22Rv1 (cell line): ENCODE measurements around the gene NMT2.

Experiments used
- H3K27ac ChIP-seq: fragments of 450-650 bp; 2 replicates; pipeline ENCODE4 v1.5.1; 2017
- ZFX ChIP-seq: fragments of 450-650 bp; IDR thresholded peaks from 2 replicates; pipeline ENCODE4 v1.6.1; 2017; ENCODE audit warnings: antibody characterized with exemption, borderline replicate concordance
- TF ChIP-seq, protein P1 (sequence below): fragments of 450-650 bp; IDR thresholded peaks from 2 replicates; pipeline ENCODE4 v1.5.1; 2017; ENCODE audit warnings: mild to moderate bottlenecking

The NMT2 gene

DNA sequence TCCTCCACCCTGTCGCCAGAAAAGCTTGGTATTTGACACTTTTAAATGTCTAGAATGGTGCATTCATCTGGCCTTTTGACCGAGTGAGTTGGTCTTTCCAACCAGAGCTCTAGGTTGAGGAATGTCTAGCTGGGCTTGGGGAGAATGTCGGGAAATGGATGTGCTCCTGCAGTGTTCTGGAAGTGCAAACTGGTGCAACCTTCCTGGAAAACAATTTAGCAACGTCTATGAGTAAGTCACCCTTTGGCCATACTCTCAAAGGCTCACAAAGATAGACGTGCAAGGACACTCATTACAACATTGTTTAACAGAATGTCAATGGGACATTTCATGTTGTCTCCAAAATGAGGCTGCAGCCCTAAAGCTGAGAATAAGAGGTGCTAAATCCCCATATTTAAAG lies 12.2 kb upstream of the NMT2 start:
- TF ChIP-seq ZFX, result no peak
- TF ChIP-seq, protein P1, sequence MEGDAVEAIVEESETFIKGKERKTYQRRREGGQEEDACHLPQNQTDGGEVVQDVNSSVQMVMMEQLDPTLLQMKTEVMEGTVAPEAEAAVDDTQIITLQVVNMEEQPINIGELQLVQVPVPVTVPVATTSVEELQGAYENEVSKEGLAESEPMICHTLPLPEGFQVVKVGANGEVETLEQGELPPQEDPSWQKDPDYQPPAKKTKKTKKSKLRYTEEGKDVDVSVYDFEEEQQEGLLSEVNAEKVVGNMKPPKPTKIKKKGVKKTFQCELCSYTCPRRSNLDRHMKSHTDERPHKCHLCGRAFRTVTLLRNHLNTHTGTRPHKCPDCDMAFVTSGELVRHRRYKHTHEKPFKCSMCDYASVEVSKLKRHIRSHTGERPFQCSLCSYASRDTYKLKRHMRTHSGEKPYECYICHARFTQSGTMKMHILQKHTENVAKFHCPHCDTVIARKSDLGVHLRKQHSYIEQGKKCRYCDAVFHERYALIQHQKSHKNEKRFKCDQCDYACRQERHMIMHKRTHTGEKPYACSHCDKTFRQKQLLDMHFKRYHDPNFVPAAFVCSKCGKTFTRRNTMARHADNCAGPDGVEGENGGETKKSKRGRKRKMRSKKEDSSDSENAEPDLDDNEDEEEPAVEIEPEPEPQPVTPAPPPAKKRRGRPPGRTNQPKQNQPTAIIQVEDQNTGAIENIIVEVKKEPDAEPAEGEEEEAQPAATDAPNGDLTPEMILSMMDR, result no peak
- H3K27ac ChIP-seq, result no peak overlapping the region

DNA sequence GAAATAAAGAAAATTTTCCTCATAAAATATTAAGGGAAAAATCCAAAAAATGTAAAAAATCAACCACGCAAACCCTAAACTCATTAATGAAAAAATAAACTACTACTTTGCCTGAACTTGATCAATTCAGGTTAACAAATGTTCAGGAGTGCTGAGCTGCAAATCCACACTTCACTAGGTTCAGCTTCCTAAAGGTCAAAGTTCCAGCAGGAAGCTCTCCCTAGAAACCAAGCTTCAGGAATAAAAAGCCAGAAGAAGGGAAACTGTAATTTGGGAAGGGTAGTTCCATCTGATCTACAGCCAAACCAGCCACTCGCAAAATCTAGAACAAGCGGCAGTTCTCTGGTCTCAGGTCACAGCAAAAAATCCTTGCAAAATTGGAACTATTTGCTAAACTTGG lies 7.8 kb upstream of the NMT2 start:
- TF ChIP-seq, protein P1, result no peak
- TF ChIP-seq ZFX, result no peak
- H3K27ac ChIP-seq, result no peak overlapping the region

DNA sequence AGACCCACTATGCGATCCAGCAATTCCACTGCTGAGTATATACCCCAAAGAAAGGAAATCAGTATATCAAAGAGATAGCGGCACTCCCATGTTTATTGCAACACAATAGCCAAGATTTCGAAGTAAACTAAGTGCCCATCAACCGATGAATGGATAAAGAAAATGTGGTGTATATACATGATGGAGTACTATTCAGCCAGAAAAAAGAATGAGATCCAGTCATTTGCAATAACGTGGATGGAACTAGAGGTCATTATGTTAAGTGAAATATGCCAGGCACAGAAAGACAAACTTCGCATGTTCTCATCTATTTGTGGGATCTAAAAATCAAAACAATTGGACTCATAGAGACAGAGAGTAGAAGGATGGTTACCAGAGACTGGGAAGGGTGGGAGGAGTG lies 7.1 kb upstream of the NMT2 start:
- TF ChIP-seq, protein P1, result no peak
- no peak for TF ChIP-seq ZFX
- no peak overlapping the region for H3K27ac ChIP-seq

DNA sequence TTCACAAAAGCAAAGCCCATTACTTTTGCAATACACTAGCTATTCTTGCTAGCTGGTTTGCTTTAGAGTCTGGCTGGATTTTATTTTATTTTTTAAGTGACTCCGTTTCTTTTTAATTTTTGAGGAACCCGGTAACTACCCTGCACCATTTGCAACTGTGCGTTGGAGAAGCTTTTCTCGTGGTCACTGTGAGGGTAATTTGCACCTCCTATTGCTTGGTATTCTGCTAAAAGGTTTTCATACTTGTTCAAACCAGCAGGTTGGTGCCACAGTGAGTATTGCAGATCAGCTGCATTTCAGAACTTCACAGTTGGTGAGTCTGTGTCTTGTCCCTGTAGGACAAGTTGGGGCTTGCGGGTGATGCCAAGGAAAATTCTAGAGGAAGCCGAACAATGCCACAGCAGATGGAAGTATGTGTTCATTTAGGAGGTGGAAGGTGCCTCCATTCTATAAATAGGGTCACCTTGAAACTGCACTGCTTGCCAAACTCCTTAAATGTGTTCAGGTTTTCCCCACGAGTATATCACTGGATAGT lies 3.9 kb upstream of the NMT2 start:
- H3K27ac ChIP-seq, result no peak overlapping the region

DNA sequence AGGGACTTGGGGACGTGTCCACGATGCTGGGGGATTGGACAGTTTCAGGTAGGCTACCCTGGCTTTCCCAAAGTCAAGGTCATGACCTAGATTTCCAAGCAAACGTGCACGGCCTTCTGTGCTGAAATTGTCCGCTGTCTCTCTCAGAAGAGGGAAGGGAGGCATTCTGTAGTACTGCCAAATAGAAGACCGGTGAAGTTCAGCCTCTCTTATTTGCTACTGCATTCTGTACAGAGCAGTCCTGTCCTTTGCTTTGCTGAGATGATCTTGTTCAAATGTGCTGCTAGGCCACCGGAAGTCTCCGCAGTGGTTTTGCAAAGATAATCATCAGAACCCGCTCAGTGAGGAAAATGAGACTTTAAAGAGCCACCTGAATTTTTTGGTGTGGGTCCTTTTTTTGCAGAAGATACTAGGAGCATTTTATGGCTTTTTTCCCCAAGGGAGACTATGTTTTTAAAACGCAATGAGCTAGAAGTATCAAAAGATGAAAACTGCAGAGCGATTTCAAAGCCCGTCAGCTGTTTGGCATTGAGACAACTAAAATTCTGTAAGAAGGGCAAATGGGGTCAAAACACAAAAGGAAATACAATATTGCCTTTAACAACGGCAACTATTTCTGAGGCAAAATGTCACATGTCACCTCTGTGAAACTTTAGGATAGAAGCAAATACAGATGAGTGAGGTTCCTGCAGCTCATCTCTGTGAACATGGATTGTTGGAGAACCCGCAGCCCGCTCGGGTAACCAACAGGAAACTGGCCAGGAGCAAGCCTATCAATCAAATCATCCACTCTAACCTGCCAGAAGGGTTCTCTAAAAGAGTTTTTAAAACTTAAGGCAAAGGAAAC lies 1.3 kb upstream of the NMT2 start:
- H3K27ac ChIP-seq, result no peak overlapping the region

More for the DNA sequence above, 3.9 kb upstream of the NMT2 start:
- no peak for TF ChIP-seq ZFX
- TF ChIP-seq, protein P1, result no peak

DNA sequence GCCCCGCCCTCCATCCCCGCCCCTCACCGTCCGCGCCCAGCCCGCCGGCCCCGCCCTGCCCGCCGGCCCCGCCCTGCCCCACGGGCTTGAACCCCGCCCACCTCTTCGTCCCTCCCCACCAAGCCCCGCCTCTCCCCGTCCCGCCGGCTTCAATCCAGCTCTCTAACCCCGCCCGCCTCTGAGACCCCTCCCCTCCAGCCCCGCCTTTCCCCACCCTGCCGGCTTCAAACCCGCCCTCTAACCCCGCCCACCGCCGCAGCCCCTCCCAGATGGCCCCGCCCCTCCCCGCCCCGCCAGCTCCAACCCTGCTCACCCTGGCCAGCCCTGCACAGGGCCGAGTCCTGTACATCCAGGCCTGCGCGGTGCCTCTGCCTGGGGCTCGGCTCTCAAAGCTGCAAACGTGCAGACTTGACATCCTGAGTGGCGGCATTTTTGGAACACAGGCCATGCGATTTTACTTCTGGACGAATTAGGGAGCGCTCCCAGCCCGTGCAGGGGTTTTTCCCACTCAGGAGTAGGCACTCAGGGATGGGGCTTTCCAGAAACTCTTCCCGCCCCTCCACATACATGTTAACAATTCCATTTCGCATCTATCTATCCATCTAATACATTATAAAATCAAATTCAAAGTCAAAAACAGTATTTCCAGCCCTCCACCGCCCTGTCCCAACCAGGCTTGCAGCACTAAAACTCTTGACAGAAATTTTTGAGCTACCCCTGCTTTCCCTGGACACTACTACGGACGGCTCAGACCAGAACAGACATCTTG lies 477 bp upstream of the NMT2 start:
- TF ChIP-seq ZFX, result no peak
- TF ChIP-seq, protein P1, result no peak
- H3K27ac ChIP-seq, result no peak overlapping the region

More for the DNA sequence above, 1.3 kb upstream of the NMT2 start:
- TF ChIP-seq, protein P1, result no peak
- no peak for TF ChIP-seq ZFX
